Measurements from ENCODE around the gene TMEM151A.
A peak's percentile ranks its signal among the peaks of the same experiment; 100 is the strongest.
"Not testable (repeated sequence)": the region's sequence is repeated elsewhere in the genome, so short reads cannot be mapped to it uniquely, and the experiment has no call there.

Gene TMEM151A

DNA sequence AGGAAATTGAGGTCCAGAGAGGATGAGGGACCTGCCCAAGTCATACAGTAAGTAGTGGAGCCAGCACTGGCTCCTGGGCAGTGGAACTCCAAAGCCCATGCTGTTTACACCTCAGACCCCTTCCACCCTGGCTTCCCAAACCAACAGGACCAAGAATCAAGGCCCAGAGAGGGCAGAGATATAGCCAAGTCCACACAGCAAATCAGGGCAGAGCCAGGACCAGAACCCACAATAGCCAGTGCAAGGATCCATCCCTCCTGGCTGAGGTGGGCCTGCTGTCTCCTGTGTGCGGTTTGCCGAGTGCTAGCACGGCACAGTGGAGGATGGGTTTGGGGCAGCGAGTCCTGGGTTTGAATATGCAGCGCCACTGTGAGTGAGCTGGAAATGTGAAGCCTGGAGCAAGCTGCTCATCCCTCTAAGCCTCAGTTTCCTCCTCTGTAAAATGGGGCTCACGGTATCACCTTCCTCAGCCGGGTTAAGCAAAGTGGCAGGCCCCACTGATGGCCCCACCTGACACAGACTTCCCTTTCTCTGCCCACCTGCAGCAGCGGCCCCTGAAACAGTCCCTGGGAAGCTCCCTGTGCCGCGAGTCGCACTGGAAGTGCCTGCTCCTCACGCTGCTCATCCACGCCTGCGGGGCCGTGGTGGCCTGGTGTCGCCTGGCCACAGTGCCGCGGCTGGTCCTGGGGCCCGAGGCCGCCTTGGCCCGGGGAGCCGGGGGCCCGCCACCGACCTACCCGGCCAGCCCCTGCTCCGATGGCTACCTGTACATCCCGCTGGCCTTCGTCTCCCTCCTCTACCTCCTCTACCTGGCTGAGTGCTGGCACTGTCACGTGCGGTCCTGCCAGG, 2.3 kb downstream of the TMEM151A start:
- DNase-seq (ENCODE audit: low read depth, low spot score): no peak
- H3K4me3 ChIP-seq (ENCODE audit: low read length): no peak overlapping the region

- H3K4me3 ChIP-seq (ENCODE audit: low read length): no peak overlapping the region
Observed at GRCh38 chr11:66294626-66295620, 3.2 kb downstream of the TMEM151A start.

DNA sequence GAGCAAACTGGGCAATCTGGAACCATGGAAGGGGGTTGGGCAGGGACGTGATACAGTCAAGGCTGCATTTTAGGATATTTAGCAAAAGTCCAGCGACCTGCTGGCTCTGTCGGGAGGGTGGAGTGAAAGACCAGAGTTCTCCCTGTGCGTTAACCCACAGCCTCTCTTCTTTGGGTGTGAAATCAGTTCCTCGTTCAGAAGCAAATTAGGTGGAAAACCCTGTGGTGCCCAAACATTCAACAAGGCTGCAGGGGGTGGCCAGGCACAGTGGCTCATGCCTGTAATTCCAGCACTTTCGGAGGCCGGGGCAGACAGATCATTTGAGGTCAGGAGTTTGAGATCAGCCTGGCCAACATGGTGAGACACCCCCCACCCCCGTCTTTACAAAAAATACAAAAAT, 5.9 kb downstream of the TMEM151A start:
- DNase-seq (ENCODE audit: low read depth, low spot score): no peak
- no peak overlapping the region for H3K4me3 ChIP-seq (ENCODE audit: low read length)

More at GRCh38 chr11:66294626-66295620, 3.2 kb downstream of the TMEM151A start:
- DNase-seq (ENCODE audit: low read depth, low spot score): no peak

DNA sequence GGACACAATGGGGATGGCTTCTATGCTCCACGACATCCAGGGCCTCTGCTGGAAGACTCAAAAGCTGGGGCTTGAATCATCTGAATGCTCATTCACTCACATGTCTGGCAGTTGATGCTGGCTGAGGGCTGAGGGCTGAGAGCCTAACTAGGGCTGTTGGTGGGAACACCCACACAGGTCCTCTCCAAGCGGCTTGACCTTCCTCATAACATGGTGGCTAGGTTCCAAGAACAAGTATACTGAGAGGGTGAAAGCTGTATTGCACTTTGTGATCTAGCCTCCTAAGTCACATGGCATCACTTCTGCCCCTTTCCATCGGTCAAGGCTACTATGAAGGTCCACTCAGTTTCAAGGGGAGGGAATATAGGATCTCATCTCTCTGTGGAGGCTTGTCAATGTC, 7.5 kb downstream of the TMEM151A start:
- no peak for DNase-seq (ENCODE audit: low read depth, low spot score)
- no peak overlapping the region for H3K4me3 ChIP-seq (ENCODE audit: low read length)

GRCh38 chr11:66302656-66303055, 11.0 kb downstream of the TMEM151A start:
- DNase-seq (ENCODE audit: low read depth, low spot score): no peak

GRCh38 chr11:66309475-66309874, 17.8 kb downstream of the TMEM151A start:
- no peak overlapping the region for H3K4me3 ChIP-seq (ENCODE audit: low read length)

More at GRCh38 chr11:66302656-66303055, 11.0 kb downstream of the TMEM151A start:
- H3K4me3 ChIP-seq (ENCODE audit: low read length): no peak overlapping the region

DNA sequence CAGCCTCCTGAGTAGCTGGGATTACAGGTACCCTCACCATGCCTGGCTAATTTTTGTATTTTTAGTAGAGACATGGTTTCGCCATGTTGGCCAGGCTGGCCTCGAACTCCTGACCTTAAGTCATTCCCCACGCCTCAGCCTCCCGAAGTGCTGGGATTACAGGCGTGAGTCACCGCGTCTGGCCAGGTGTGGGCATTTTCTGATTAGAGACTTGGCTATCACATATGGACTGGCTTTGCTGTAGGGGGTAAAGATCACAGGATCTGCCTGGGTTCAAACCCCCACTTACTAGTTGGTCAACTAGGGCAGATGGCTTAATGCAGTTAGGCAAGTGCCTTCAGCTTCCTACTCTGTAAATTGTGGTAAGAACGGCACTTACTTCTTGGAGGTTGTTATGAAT, 18.6 kb downstream of the TMEM151A start:
- H3K4me3 ChIP-seq (ENCODE audit: low read length): no peak overlapping the region
- DNase-seq (ENCODE audit: low read depth, low spot score): no peak

More at GRCh38 chr11:66309475-66309874, 17.8 kb downstream of the TMEM151A start:
- no peak for DNase-seq (ENCODE audit: low read depth, low spot score)

DNA sequence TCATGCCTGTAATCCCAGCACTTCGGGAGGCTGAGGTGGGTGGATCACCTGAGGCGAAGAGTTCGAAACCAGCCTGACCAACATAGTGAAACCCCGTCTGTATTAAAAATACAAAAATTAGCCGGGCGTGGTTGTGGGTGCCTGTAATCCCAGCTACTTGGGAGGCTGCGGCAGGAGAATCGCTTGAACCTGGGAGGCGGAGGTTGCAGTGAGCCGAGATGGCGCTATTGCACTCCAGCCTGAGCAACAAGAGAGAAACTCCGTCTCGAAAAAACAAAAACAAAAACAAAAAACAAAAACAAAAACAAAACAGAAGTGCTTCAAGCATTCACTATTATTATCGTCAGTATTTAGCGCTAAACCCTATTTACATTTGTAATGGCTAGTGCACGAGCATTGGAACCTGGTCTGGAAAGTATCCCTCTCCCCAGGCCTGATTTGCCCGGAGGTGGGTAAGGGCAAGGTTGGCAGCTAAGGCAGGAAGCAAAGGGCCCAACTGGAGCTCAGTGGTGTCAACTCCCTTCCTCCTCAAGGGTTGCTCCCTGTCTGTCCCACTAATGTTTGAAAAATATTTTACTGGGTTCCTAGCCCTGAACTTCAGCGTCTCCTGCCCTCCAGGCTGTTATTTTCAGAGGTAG, 19.2 kb downstream of the TMEM151A start:
- not testable (repeated sequence) for DNase-seq (ENCODE audit: low read depth, low spot score); H3K4me3 ChIP-seq (ENCODE audit: low read length)

- H3K4me3 ChIP-seq (ENCODE audit: low read length): peak overlapping the region; percentile 68
- DNase-seq (ENCODE audit: low read depth, low spot score): no peak
Observed at GRCh38 chr11:66311470-66311964, 19.8 kb downstream of the TMEM151A start.

- DNase-seq (ENCODE audit: low read depth, low spot score): peak; percentile 94
- H3K4me3 ChIP-seq (ENCODE audit: low read length): peak overlapping the region; percentile 68
Observed at GRCh38 chr11:66311965-66312548, 20.4 kb downstream of the TMEM151A start.

- DNase-seq (ENCODE audit: low read depth, low spot score): peak; percentile 95
- peak overlapping the region; percentile 68 for H3K4me3 ChIP-seq (ENCODE audit: low read length)
Observed at GRCh38 chr11:66312549-66313320, 21.0 kb downstream of the TMEM151A start.

- H3K4me3 ChIP-seq (ENCODE audit: low read length): peak overlapping the region; percentile 45
- no peak for DNase-seq (ENCODE audit: low read depth, low spot score)
Observed at GRCh38 chr11:66313321-66314185, 21.9 kb downstream of the TMEM151A start.

- DNase-seq (ENCODE audit: low read depth, low spot score): no peak
- H3K4me3 ChIP-seq (ENCODE audit: low read length): no peak overlapping the region
Observed at GRCh38 chr11:66314186-66314501, 22.4 kb downstream of the TMEM151A start.

DNA sequence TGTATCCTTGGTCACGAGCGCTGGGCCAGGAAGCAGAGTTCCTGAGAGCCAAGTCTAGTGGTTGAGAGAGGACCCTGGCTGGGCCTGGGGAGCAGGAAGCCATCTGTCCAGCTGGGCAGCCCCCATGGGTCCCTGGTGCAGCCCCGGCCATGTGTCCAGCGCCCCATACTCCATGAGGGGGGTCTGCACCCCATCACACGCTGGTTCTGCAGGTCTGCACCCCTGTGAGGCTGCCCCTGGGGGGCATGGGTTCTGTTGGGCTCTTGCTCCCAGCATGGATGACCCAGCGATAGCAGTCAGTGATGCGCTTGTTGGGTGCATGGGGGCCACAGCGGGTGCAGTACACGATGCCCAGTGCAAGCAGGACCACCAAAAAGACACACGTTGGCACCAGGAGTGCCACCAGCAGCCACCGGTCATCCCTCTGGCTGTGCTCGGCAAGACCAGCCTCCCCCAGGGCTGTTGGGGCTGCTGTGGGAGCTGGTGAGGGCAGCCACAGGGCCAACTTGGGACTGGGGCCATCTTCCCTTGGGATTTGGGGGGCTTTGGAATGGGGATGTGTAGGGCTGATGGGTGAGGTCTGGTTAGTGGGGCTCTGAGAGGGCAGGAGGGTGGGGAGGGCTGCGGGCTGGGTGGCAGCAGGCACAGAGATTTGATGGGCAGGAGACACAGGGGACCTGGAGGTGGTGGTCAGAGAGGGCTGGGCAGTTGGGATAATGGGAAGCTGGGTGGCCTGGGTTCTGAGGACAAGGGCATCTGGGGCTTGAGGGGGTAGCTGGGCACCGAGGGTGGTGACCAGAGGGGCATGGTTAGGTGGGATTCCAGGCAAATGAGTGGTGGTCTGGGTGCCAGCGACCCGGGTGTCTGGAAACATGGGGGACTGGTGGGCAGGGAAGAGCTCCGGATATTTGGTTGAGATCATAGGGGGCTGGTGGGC, 23.1 kb downstream of the TMEM151A start:
- no peak overlapping the region for H3K4me3 ChIP-seq (ENCODE audit: low read length)
- DNase-seq (ENCODE audit: low read depth, low spot score): no peak

DNA sequence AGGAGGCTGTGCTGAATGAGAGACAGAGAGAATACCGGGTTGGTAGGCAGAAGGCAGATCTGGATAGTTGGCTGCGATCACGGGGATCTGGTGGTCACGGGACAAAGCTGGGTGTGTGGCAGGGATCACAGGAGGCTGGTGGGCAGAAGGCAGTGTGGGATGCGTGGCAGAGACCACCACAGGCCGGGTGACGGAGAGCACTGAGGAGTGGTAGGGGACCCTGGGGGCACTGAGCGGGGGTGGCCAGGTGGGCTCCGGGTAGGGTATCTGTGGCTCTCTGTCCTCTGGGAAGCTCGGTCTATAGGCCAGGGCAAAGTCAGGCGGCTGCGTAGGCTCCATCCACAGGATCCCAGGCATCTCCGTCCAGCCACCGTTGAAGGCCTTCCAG, 23.8 kb downstream of the TMEM151A start:
- no peak overlapping the region for H3K4me3 ChIP-seq (ENCODE audit: low read length)
- no peak for DNase-seq (ENCODE audit: low read depth, low spot score)

Data from Jurkat, Clone E6-1 (cell line).